Measurements from ENCODE around the gene JAG1. TPM values are rescaled to one million over a fixed set of nuclear protein-coding genes. Genes with fewer than 3 reads are reported as not detected.

Gene JAG1
- total RNA-seq, 2 donors from 2014 or later: 6.8 to 19.7 TPM

GRCh38 chr20:10634683-10635411, 39.0 kb downstream of the JAG1 start:
- Mint-ChIP-seq H3K27ac (no peak overlapping the region), H3K36me3 (ENCODE audit: low read depth) (peaks cover 14% of the 10 kb centered on the region), H3K4me3 (no peak overlapping the region), H3K4me1 (peaks cover 46% of the 10 kb centered on the region), H3K9me3 (no peaks in the 10 kb centered on the region), H3K27me3 (ENCODE audit: insufficient read depth) (peaks cover 80% of the 10 kb centered on the region)
- Histone ChIP-seq H3K27ac (ENCODE audit: low read depth, low read length) (no peak overlapping the region), H3K4me1 (ENCODE audit: control insufficient read depth, insufficient read depth, low read length) (peaks cover 20% of the 10 kb centered on the region), H3K9ac (ENCODE audit: extremely low read depth, low read length, poor library complexity, severe bottlenecking) (no peak overlapping the region), H3K27me3 (ENCODE audit: control insufficient read depth, insufficient read depth, low read length, poor library complexity, severe bottlenecking) (peaks cover 58% of the 10 kb centered on the region), H3K4me3 (ENCODE audit: low read length) (no peak overlapping the region), H3K9me3 (ENCODE audit: control insufficient read depth, low read length) (no peaks in the 10 kb centered on the region), H3K36me3 (ENCODE audit: control insufficient read depth, insufficient read depth, low read length) (no peaks in the 10 kb centered on the region)
- 90 to 99% methylated on average over 11 of the region's 11 CpGs for WGBS, 2 experiments (ENCODE audit: insufficient coverage in 1 of 2, insufficient read length in 1 of 2)
- no peak for TF ChIP-seq CTCF (conservative IDR thresholded peaks at IDR 0.05)
- no peak for DNase-seq

GRCh38 chr20:10634211-10634610, 39.6 kb downstream of the JAG1 start:
- no peak overlapping the region for H3K9ac ChIP-seq (ENCODE audit: extremely low read depth, low read length, poor library complexity, severe bottlenecking)
- Mint-ChIP-seq H3K27me3 (ENCODE audit: insufficient read depth) (peaks cover 79% of the 10 kb centered on the region), H3K36me3 (ENCODE audit: low read depth) (peaks cover 8% of the 10 kb centered on the region), H3K4me3 (no peak overlapping the region), H3K4me1 (peaks cover 40% of the 10 kb centered on the region), H3K9me3 (no peaks in the 10 kb centered on the region), H3K27ac (no peak overlapping the region)
- WGBS, 2 experiments (ENCODE audit: insufficient coverage in 1 of 2, insufficient read length in 1 of 2): 91 to 98% methylated on average over 5 of the region's 5 CpGs
- no peak overlapping the region for H3K27ac ChIP-seq (ENCODE audit: low read depth, low read length)
- H3K9me3 ChIP-seq (ENCODE audit: control insufficient read depth, low read length): no peaks in the 10 kb centered on the region
- no peaks in the 10 kb centered on the region for H3K36me3 ChIP-seq (ENCODE audit: control insufficient read depth, insufficient read depth, low read length)
- no peak for TF ChIP-seq CTCF (conservative IDR thresholded peaks at IDR 0.05)
- DNase-seq: no peak
- H3K4me3 ChIP-seq (ENCODE audit: low read length): no peak overlapping the region
- H3K27me3 ChIP-seq (ENCODE audit: control insufficient read depth, insufficient read depth, low read length, poor library complexity, severe bottlenecking): peaks cover 58% of the 10 kb centered on the region
- peaks cover 14% of the 10 kb centered on the region for H3K4me1 ChIP-seq (ENCODE audit: control insufficient read depth, insufficient read depth, low read length)

- no peaks in the 10 kb centered on the region for H3K36me3 ChIP-seq (ENCODE audit: control insufficient read depth, insufficient read depth, low read length)
- Mint-ChIP-seq H3K4me1 (peaks cover 37% of the 10 kb centered on the region), H3K4me3 (no peak overlapping the region), H3K36me3 (ENCODE audit: low read depth) (peaks cover 6% of the 10 kb centered on the region), H3K9me3 (no peaks in the 10 kb centered on the region), H3K27me3 (ENCODE audit: insufficient read depth) (peaks cover 77% of the 10 kb centered on the region), H3K27ac (no peak overlapping the region)
- DNase-seq: no peak
- no peak overlapping the region for H3K4me3 ChIP-seq (ENCODE audit: low read length)
- H3K4me1 ChIP-seq (ENCODE audit: control insufficient read depth, insufficient read depth, low read length): peaks cover 13% of the 10 kb centered on the region
- no peak for TF ChIP-seq CTCF (conservative IDR thresholded peaks at IDR 0.05)
- 83 to 91% methylated on average over 4 to 5 of the region's 5 CpGs for WGBS, 2 experiments (ENCODE audit: insufficient coverage in 1 of 2, insufficient read length in 1 of 2)
- H3K9ac ChIP-seq (ENCODE audit: extremely low read depth, low read length, poor library complexity, severe bottlenecking): no peak overlapping the region
- H3K27ac ChIP-seq (ENCODE audit: low read depth, low read length): no peak overlapping the region
- peaks cover 58% of the 10 kb centered on the region for H3K27me3 ChIP-seq (ENCODE audit: control insufficient read depth, insufficient read depth, low read length, poor library complexity, severe bottlenecking)
- H3K9me3 ChIP-seq (ENCODE audit: control insufficient read depth, low read length): no peaks in the 10 kb centered on the region
Measured at GRCh38 chr20:10633718-10634117, 40.1 kb downstream of the JAG1 start.
